Caco-2 (cell line): ENCODE results near the gene ADAMTSL2. TPM values are rescaled to one million over a fixed set of nuclear protein-coding genes. Genes with fewer than 3 reads are reported as not detected.

ENCODE experiments used
- BruUV-seq: library from RNA; stranded (reverse); fragments of 400-500 nt; replicated peaks from 2 replicates; lab custom pipeline; 2021; lab: Mats Ljungman, UMichigan
- CTCF ChIA-PET: fragments of 300-600 bp; sonication (Branson Sonifier 250); formaldehyde crosslinking; loops from one replicate; lab custom pipeline; 2022; ENCODE audit warnings: antibody characterized with exemption; lab: Charles Lee
- POLR2A ChIA-PET: fragments of 300-600 bp; sonication (Branson Sonifier 250); formaldehyde crosslinking; loops from one replicate; lab custom pipeline; 2022; ENCODE audit warnings: antibody characterized with exemption; lab: Charles Lee
- DNase-seq, 2 experiments: peaks; one replicate each; pipeline versions ENCODE4 v3.0.0 to v3.0.0-alpha.2; 2020 to 2022
- H3K27me3 ChIP-seq: replicated peaks from 2 replicates; pipeline ENCODE4 v1.6.0; 2011; ENCODE audit warnings: low read length; ENCODE audit not compliant: control insufficient read depth, insufficient read depth
- H3K36me3 ChIP-seq: 2 replicates; pipeline ENCODE4 v1.5.1; 2011; ENCODE audit warnings: low read length; ENCODE audit not compliant: control insufficient read depth, insufficient read depth
- H3K4me1 ChIP-seq: fragments of 250-450 bp; sonication (Bioruptor Pico); 2 replicates; pipeline ENCODE4 v1.5.1; 2020; ENCODE audit warnings: mild to moderate bottlenecking
- H3K4me3 ChIP-seq: 2 replicates; pipeline ENCODE4 v1.5.1; 2011; ENCODE audit warnings: low read depth, mild to moderate bottlenecking, control low read depth, low read length
- H3K9me3 ChIP-seq: fragments of 250-450 bp; sonication (Bioruptor Pico); 2 replicates; pipeline ENCODE4 v1.5.1; 2020; ENCODE audit warnings: mild to moderate bottlenecking, moderate library complexity
- H3K27ac Mint-ChIP-seq: one replicate; pipeline ENCODE4 v1.8.0; 2022; ENCODE audit warnings: mixed read lengths; ENCODE audit not compliant: unreplicated experiment
- H3K27me3 Mint-ChIP-seq: one replicate; pipeline ENCODE4 v1.8.0; 2022; ENCODE audit warnings: mixed read lengths; ENCODE audit not compliant: insufficient read depth, unreplicated experiment
- H3K36me3 Mint-ChIP-seq: one replicate; pipeline ENCODE4 v1.8.0; 2022; ENCODE audit warnings: mild to moderate bottlenecking, mixed read lengths; ENCODE audit not compliant: insufficient read depth, unreplicated experiment
- H3K4me1 Mint-ChIP-seq: one replicate; pipeline ENCODE4 v1.8.0; 2022; ENCODE audit warnings: low read depth, mixed read lengths; ENCODE audit not compliant: unreplicated experiment
- H3K4me3 Mint-ChIP-seq: one replicate; pipeline ENCODE4 v1.8.0; 2022; ENCODE audit warnings: mild to moderate bottlenecking, moderate library complexity, mixed read lengths; ENCODE audit not compliant: unreplicated experiment
- H3K9me3 Mint-ChIP-seq: one replicate; pipeline ENCODE4 v1.8.0; 2022; ENCODE audit warnings: mixed read lengths; ENCODE audit not compliant: unreplicated experiment
- intact Hi-C: fragments of 100-400 bp; cut with micrococcal nuclease; formaldehyde crosslinking; loops from one replicate; pipeline ENCODE4 v1.10.0; 2022; ENCODE audit not compliant: unreplicated experiment
- total RNA-seq: library from RNA; stranded (reverse); gene quantifications from 2 replicates; pipeline ENCODE4 v1.2.3, GENCODE V29; 2022
- TF ChIP-seq, protein P1 (sequence below), 2 experiments: fragments of 200-600 bp in 1 of 2; IDR thresholded peaks; 1 replicate in 1 of 2; 2 replicates in 1 of 2; pipeline versions ENCODE4 v1.5.1 to v1.8.0; 2011 to 2022; ENCODE audit warnings: antibody characterized with exemption in 1 of 2, control low read depth in 1 of 2, inconsistent platforms in 1 of 2, low read depth in 1 of 2, low read length in 1 of 2, mild to moderate bottlenecking in 1 of 2, moderate library complexity in 1 of 2; ENCODE audit not compliant: insufficient read depth in 1 of 2, severe bottlenecking in 1 of 2, unreplicated experiment in 1 of 2

Gene ADAMTSL2
- total RNA-seq, 1 experiment from 2014 or later = 0.68 TPM

DNA sequence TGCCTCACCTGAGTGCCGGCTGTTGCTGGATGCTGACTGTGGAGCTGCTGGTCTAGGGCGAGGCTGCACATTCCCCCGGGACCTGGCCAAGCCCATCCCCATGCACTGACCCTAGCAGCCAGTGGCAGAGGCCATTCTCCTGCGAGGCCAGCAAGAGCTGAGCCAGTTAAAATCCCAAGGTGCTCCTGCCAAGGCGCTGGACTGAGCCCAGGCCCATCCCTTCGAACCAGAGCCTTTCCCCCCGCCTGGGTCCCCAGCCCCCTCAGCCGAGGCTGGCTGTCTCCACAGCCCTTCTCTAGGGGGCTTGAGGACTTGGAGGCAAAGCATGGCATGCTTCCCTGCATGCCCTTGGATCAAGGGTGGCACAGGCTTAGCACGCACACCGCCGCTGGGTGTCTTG, 1.6 kb downstream of the ADAMTSL2 start:
- TF ChIP-seq, protein P1, sequence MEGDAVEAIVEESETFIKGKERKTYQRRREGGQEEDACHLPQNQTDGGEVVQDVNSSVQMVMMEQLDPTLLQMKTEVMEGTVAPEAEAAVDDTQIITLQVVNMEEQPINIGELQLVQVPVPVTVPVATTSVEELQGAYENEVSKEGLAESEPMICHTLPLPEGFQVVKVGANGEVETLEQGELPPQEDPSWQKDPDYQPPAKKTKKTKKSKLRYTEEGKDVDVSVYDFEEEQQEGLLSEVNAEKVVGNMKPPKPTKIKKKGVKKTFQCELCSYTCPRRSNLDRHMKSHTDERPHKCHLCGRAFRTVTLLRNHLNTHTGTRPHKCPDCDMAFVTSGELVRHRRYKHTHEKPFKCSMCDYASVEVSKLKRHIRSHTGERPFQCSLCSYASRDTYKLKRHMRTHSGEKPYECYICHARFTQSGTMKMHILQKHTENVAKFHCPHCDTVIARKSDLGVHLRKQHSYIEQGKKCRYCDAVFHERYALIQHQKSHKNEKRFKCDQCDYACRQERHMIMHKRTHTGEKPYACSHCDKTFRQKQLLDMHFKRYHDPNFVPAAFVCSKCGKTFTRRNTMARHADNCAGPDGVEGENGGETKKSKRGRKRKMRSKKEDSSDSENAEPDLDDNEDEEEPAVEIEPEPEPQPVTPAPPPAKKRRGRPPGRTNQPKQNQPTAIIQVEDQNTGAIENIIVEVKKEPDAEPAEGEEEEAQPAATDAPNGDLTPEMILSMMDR (IDR thresholded peaks at IDR 0.05; ENCODE audit: insufficient read depth in 1 of 2, low read depth in 1 of 2, low read length in 1 of 2, severe bottlenecking in 1 of 2, unreplicated experiment in 1 of 2) = no peak
- intact Hi-C loops = no loop called here
- Histone ChIP-seq H3K4me3 (no peak overlapping the region), H3K9me3 (no peaks in the 10 kb centered on the region), H3K36me3 (no peaks in the 10 kb centered on the region), H3K4me1 (peaks cover 5% of the 10 kb centered on the region; the same call in 1 of the 2 replicates), H3K27me3 (no peaks in the 10 kb centered on the region)
- H3K27ac Mint-ChIP-seq = no peak overlapping the region
- no TSS peak for BruUV-seq
- no peaks in the 10 kb centered on the region for H3K27me3 Mint-ChIP-seq
- ChIA-PET CTCF (no interaction called here), POLR2A (no interaction called here)
- H3K4me1 Mint-ChIP-seq = no peaks in the 10 kb centered on the region
- H3K36me3 Mint-ChIP-seq = no peaks in the 10 kb centered on the region
- no peaks in the 10 kb centered on the region for H3K9me3 Mint-ChIP-seq
- H3K4me3 Mint-ChIP-seq = no peak overlapping the region
- no peak for DNase-seq

DNA sequence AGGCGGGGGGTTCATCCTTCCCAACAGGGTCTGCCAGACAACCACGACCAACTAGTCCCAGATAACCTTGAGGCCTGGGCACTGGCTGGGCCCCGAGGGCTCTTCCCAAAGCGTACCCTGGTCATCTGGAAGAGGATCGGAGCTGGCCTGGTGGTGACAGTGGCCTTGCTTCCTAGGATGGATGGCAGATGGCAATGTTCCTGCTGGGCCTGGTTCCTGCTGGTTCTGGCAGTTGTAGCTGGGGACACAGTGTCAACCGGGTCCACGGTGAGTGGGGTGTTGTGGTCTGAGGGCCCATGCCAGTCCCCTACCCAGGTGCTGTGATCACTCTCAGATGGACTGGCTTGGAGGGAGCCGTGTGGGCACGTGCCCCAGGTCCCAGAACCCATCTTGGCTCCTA, 2.0 kb downstream of the ADAMTSL2 start:
- TF ChIP-seq, protein P1 (IDR thresholded peaks at IDR 0.05; ENCODE audit: insufficient read depth in 1 of 2, low read depth in 1 of 2, low read length in 1 of 2, severe bottlenecking in 1 of 2, unreplicated experiment in 1 of 2) = no peak
- DNase-seq = no peak
- ChIA-PET CTCF (no interaction called here), POLR2A (no interaction called here)
- Mint-ChIP-seq H3K9me3 (no peaks in the 10 kb centered on the region), H3K27ac (no peak overlapping the region), H3K36me3 (no peaks in the 10 kb centered on the region), H3K4me3 (no peak overlapping the region), H3K27me3 (no peaks in the 10 kb centered on the region), H3K4me1 (no peaks in the 10 kb centered on the region)
- BruUV-seq = no TSS peak
- Histone ChIP-seq H3K4me1 (peaks cover 5% of the 10 kb centered on the region; the same call in 1 of the 2 replicates), H3K27me3 (no peaks in the 10 kb centered on the region), H3K9me3 (no peaks in the 10 kb centered on the region), H3K4me3 (no peak overlapping the region), H3K36me3 (no peaks in the 10 kb centered on the region)
- intact Hi-C loops = no loop called here

- Histone ChIP-seq H3K27me3 (no peaks in the 10 kb centered on the region), H3K4me1 (peaks cover 5% of the 10 kb centered on the region; the same call in 1 of the 2 replicates), H3K4me3 (no peak overlapping the region), H3K36me3 (no peaks in the 10 kb centered on the region), H3K9me3 (no peaks in the 10 kb centered on the region)
- no peaks in the 10 kb centered on the region for H3K36me3 Mint-ChIP-seq
- H3K9me3 Mint-ChIP-seq = no peaks in the 10 kb centered on the region
- no TSS peak for BruUV-seq
- H3K27ac Mint-ChIP-seq = no peak overlapping the region
- no peak overlapping the region for H3K4me3 Mint-ChIP-seq
- H3K27me3 Mint-ChIP-seq = no peaks in the 10 kb centered on the region
- TF ChIP-seq, protein P1 (IDR thresholded peaks at IDR 0.05; ENCODE audit: insufficient read depth in 1 of 2, low read depth in 1 of 2, low read length in 1 of 2, severe bottlenecking in 1 of 2, unreplicated experiment in 1 of 2) = no peak
- ChIA-PET POLR2A (no interaction called here), CTCF (no interaction called here)
- DNase-seq = no peak
- intact Hi-C loops = no loop called here
- no peaks in the 10 kb centered on the region for H3K4me1 Mint-ChIP-seq
Measured at GRCh38 chr9:133537257-133537656, 2.8 kb downstream of the ADAMTSL2 start.
